GM12875 (cell line): ENCODE results near the gene POLR1D.

Source experiments
- H3K4me3 ChIP-seq: one replicate; pipeline ENCODE4 v1.5.1; 2011; ENCODE audit warnings: low read depth, low read length, control low read depth
- CTCF ChIP-seq: IDR thresholded peaks from 2 replicates; pipeline ENCODE4 v1.5.1; 2011; ENCODE audit warnings: low read depth, mild to moderate bottlenecking, control low read depth, inconsistent platforms, low read length, moderate library complexity, borderline replicate concordance; ENCODE audit not compliant: insufficient read depth

Gene POLR1D

GRCh38 chr13:27587095-27587746 lies 34.5 kb upstream of the POLR1D start:
- H3K4me3 ChIP-seq, result no peak overlapping the region
- TF ChIP-seq CTCF, result no peak

GRCh38 chr13:27588405-27588804 lies 33.3 kb upstream of the POLR1D start:
- H3K4me3 ChIP-seq, result no peak overlapping the region
- no peak for TF ChIP-seq CTCF

GRCh38 chr13:27592865-27593264 lies 28.8 kb upstream of the POLR1D start:
- no peak for TF ChIP-seq CTCF
- H3K4me3 ChIP-seq, result no peak overlapping the region

GRCh38 chr13:27593267-27593666 lies 28.4 kb upstream of the POLR1D start:
- no peak for TF ChIP-seq CTCF
- H3K4me3 ChIP-seq, result no peak overlapping the region

GRCh38 chr13:27595055-27595811 lies 26.5 kb upstream of the POLR1D start:
- TF ChIP-seq CTCF, result no peak
- H3K4me3 ChIP-seq, result no peak overlapping the region

GRCh38 chr13:27599096-27599495 lies 22.6 kb upstream of the POLR1D start:
- no peak for TF ChIP-seq CTCF
- H3K4me3 ChIP-seq, result no peak overlapping the region
